OCI-LY7 (cell line): ENCODE results near the gene PRKN. TPM values are rescaled to one million over a fixed set of nuclear protein-coding genes. Genes with fewer than 3 reads are reported as not detected.

Experiments
- BruUV-seq: library from RNA; stranded (reverse); fragments of 400-500 nt; replicated peaks from 2 replicates; lab custom pipeline; 2021; lab: Mats Ljungman, UMichigan
- CTCF ChIA-PET: fragments of 300-600 bp; sonication (Branson Sonifier 250); formaldehyde crosslinking; loops from one replicate; lab custom pipeline; 2022; ENCODE audit warnings: antibody characterized with exemption; ENCODE audit not compliant: unreplicated experiment; lab: Charles Lee
- POLR2A ChIA-PET: fragments of 300-600 bp; sonication (Branson Sonifier 250); formaldehyde crosslinking; loops from one replicate; lab custom pipeline; 2022; ENCODE audit warnings: antibody characterized with exemption; lab: Charles Lee
- DNase-seq: peaks from one replicate; pipeline ENCODE4 v3.0.0-alpha.2; 2015; ENCODE audit warnings: low spot score
- H2AFZ ChIP-seq: fragments of 200-600 bp; sonication (generic), shearing (Covaris generic); 2 replicates; pipeline ENCODE4 v1.6.1; 2014; ENCODE audit warnings: mild to moderate bottlenecking, antibody characterized with exemption, low read length, moderate library complexity
- H3K27ac ChIP-seq: fragments of 200-600 bp; sonication (generic); 2 replicates; pipeline ENCODE4 v1.5.1; 2014; ENCODE audit warnings: mixed run types, low read depth, mild to moderate bottlenecking, moderate library complexity, low read length, inconsistent platforms; ENCODE audit not compliant: poor library complexity, severe bottlenecking
- H3K36me3 ChIP-seq: fragments of 200-600 bp; sonication (generic); 2 replicates; pipeline ENCODE4 v1.6.1; 2014; ENCODE audit warnings: mild to moderate bottlenecking, antibody characterized with exemption, low read length, moderate library complexity, mixed read lengths; ENCODE audit not compliant: insufficient read depth
- H3K4me1 ChIP-seq: fragments of 200-600 bp; sonication (generic); 2 replicates; pipeline ENCODE4 v1.5.1; 2014; ENCODE audit warnings: mild to moderate bottlenecking, low read length; ENCODE audit not compliant: insufficient read depth, poor library complexity, severe bottlenecking
- H3K4me2 ChIP-seq: fragments of 200-600 bp; sonication (generic); 2 replicates; pipeline ENCODE4 v1.6.1; 2014; ENCODE audit warnings: mild to moderate bottlenecking, low read length
- H3K4me3 ChIP-seq: fragments of 200-600 bp; sonication (generic); 2 replicates; pipeline ENCODE4 v1.5.1; 2014; ENCODE audit warnings: mild to moderate bottlenecking, low read depth, low read length; ENCODE audit not compliant: poor library complexity, severe bottlenecking
- H3K79me2 ChIP-seq: fragments of 200-600 bp; sonication (generic); 2 replicates; pipeline ENCODE4 v1.6.1; 2016; ENCODE audit warnings: low read depth, mild to moderate bottlenecking, low read length, moderate library complexity, mixed read lengths; ENCODE audit not compliant: insufficient read depth
- H3K9me2 ChIP-seq: fragments of 200-600 bp; sonication (generic); 2 replicates; pipeline ENCODE4 v1.6.1; 2016; ENCODE audit warnings: mild to moderate bottlenecking, low read length, mixed read lengths; ENCODE audit not compliant: insufficient read depth
- H3K9me3 ChIP-seq: fragments of 200-600 bp; sonication (generic); 2 replicates; pipeline ENCODE4 v1.6.1; 2014; ENCODE audit warnings: mild to moderate bottlenecking, mixed run types, low read length, mixed read lengths
- H4K20me1 ChIP-seq: fragments of 200-600 bp; sonication (generic); 2 replicates; pipeline ENCODE4 v1.6.1; 2014; ENCODE audit warnings: mild to moderate bottlenecking, antibody characterized with exemption, low read length, moderate library complexity, mixed read lengths; ENCODE audit not compliant: insufficient read depth
- CTCF ChIP-seq: fragments of 200-600 bp; sonication (generic); conservative IDR thresholded peaks from 2 replicates; pipeline ENCODE4 v1.5.1; 2014; ENCODE audit warnings: mild to moderate bottlenecking, antibody characterized with exemption, low read length, moderate library complexity, mixed read lengths
- EZH2phosphoT487 ChIP-seq: fragments of 200-600 bp; sonication (generic); IDR thresholded peaks from 2 replicates; pipeline ENCODE4 v1.6.1; 2018; ENCODE audit warnings: low read depth, borderline replicate concordance, mild to moderate bottlenecking, mixed run types, antibody characterized with exemption, low read length, moderate library complexity, mixed read lengths
- intact Hi-C: fragments of 100-400 bp; cut with micrococcal nuclease; formaldehyde crosslinking; loops from one replicate; pipeline ENCODE4 v1.10.0; 2022; ENCODE audit not compliant: unreplicated experiment
- total RNA-seq, 2 experiments: library from RNA; depleted of rRNA in 1 of 2; stranded (reverse); fragments of >200 nt in 1 of 2; shearing (Covaris generic) in 1 of 2; gene quantifications; 2 replicates each; pipeline ENCODE4 v1.2.3, GENCODE V29; 2014 to 2022

Gene PRKN
- total RNA-seq, 2 experiments from 2014 or later, result 1.3 to 2.0 TPM

- Histone ChIP-seq H3K9me3 (no peaks in the 10 kb centered on the region), H3K4me2 (no peak overlapping the region), H3K27ac (no peak overlapping the region), H3K4me1 (no peaks in the 10 kb centered on the region), H3K36me3 (no peaks in the 10 kb centered on the region), H3K4me3 (no peak overlapping the region), H3K79me2 (no peaks in the 10 kb centered on the region), H2AFZ (no peak overlapping the region), H4K20me1 (no peaks in the 10 kb centered on the region), H3K9me2 (no peaks in the 10 kb centered on the region)
- POLR2A ChIA-PET, result interaction anchor here (0.5 kb wide), 1 partner anchor 856 kb away, joined by 3 read pairs; no protein-coding TSS in a partner anchor
- intact Hi-C loops, result no loop called here
- CTCF ChIA-PET, result no interaction called here
- BruUV-seq, result no TSS peak
- TF ChIP-seq CTCF, result no peak
- no peak for TF ChIP-seq EZH2phosphoT487
- no peak for DNase-seq
Observed at GRCh38 chr6:161444464-161444863, 1283.1 kb downstream of the PRKN start.

GRCh38 chr6:161443848-161444247 is 1283.7 kb downstream of the PRKN start:
- TF ChIP-seq CTCF (no peak), EZH2phosphoT487 (no peak)
- no peak overlapping the region for H3K4me3 ChIP-seq
- no peak for DNase-seq
- H2AFZ ChIP-seq, result no peak overlapping the region
- H4K20me1 ChIP-seq, result no peaks in the 10 kb centered on the region
- ChIA-PET POLR2A (interaction anchor here (0.5 kb wide), 1 partner anchor 856 kb away, joined by 3 read pairs; no protein-coding TSS in a partner anchor), CTCF (no interaction called here)
- no peaks in the 10 kb centered on the region for H3K9me3 ChIP-seq
- no peak overlapping the region for H3K4me2 ChIP-seq
- no peak overlapping the region for H3K27ac ChIP-seq
- BruUV-seq, result no TSS peak
- no peaks in the 10 kb centered on the region for H3K4me1 ChIP-seq
- H3K9me2 ChIP-seq, result no peaks in the 10 kb centered on the region
- H3K79me2 ChIP-seq, result no peaks in the 10 kb centered on the region
- no peaks in the 10 kb centered on the region for H3K36me3 ChIP-seq
- intact Hi-C loops, result no loop called here

GRCh38 chr6:161442420-161442819 is 1285.1 kb downstream of the PRKN start:
- POLR2A ChIA-PET, result interaction anchor here (0.5 kb wide), 1 partner anchor 147 kb away, joined by 7 read pairs; no protein-coding TSS in a partner anchor
- Histone ChIP-seq H3K4me1 (no peaks in the 10 kb centered on the region), H3K9me3 (no peaks in the 10 kb centered on the region), H3K9me2 (no peaks in the 10 kb centered on the region), H3K79me2 (no peaks in the 10 kb centered on the region), H4K20me1 (no peaks in the 10 kb centered on the region), H3K4me2 (no peak overlapping the region), H2AFZ (no peak overlapping the region), H3K27ac (no peak overlapping the region), H3K4me3 (no peak overlapping the region), H3K36me3 (no peaks in the 10 kb centered on the region)
- intact Hi-C loops, result no loop called here
- CTCF ChIA-PET, result no interaction called here
- no TSS peak for BruUV-seq
- DNase-seq, result no peak
- no peak for TF ChIP-seq CTCF
- no peak for TF ChIP-seq EZH2phosphoT487
